HG02885 (cell line): ENCODE measurements around the gene TNK2.
"Not testable (repeated sequence)": the region's sequence is repeated elsewhere in the genome, so short reads cannot be mapped to it uniquely, and the experiment has no call there.

Source experiments
- ATAC-seq: cut with Tn5 transposase; IDR thresholded peaks from one replicate; pipeline ENCODE4 v1.9.1; 2021; ENCODE audit warnings: mild to moderate bottlenecking; ENCODE audit not compliant: unreplicated experiment, poor library complexity

Gene TNK2

GRCh38 chr3:195824425-195825190 is 83.7 kb downstream of the TNK2 start:
- not testable (repeated sequence) for ATAC-seq

GRCh38 chr3:195823999-195824398 is 84.4 kb downstream of the TNK2 start:
- ATAC-seq = no peak

- ATAC-seq = no peak
Measured at GRCh38 chr3:195823280-195823679, 85.1 kb downstream of the TNK2 start.

GRCh38 chr3:195822131-195822696 is 86.1 kb downstream of the TNK2 start:
- no peak for ATAC-seq

- no peak for ATAC-seq
Measured at GRCh38 chr3:195821403-195822130, 86.8 kb downstream of the TNK2 start.

GRCh38 chr3:195820901-195821300 is 87.5 kb downstream of the TNK2 start:
- ATAC-seq = no peak

- no peak for ATAC-seq
Measured at GRCh38 chr3:195820186-195820585, 88.2 kb downstream of the TNK2 start.

- no peak for ATAC-seq
Measured at GRCh38 chr3:195818301-195818700, 90.0 kb downstream of the TNK2 start.

- no peak for ATAC-seq
Measured at GRCh38 chr3:195817578-195818135, 90.7 kb downstream of the TNK2 start.

- ATAC-seq = not testable (repeated sequence)
Measured at GRCh38 chr3:195816276-195816913, 92.0 kb downstream of the TNK2 start.

GRCh38 chr3:195815169-195815771 is 93.1 kb downstream of the TNK2 start:
- ATAC-seq = no peak

GRCh38 chr3:195813916-195814640 is 94.3 kb downstream of the TNK2 start:
- no peak for ATAC-seq
